ENCODE measurements around the gene ACSS1. TPM values are rescaled to one million over a fixed set of nuclear protein-coding genes. Genes with fewer than 3 reads are reported as not detected.
A peak's percentile ranks its signal among the peaks of the same experiment; 100 is the strongest.

ACSS1 gene
- total RNA-seq, 1 experiment from 2014 or later: 0.61 TPM

DNA sequence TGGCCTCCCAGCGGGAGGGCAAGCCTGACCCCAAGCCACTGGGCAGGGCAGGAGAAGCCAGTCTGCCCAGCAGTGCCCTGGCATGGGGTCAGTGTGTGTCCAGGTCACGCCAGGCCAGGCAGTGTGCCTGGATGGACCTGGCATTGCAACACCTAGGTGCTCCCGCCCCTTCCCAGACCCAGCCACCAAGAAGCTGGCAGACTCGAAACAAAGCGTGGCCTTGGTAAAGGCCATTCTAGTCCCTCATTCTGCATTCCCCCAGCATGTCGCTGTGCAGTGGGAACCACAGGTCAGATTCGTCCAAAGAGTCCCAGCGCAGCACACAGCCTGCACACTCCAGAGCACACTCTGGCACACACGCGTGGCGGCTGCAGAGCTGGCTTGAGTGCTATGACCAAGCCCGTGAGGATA lies 46.1 kb downstream of the ACSS1 start:
- H2BK5ac ChIP-seq (ENCODE audit: insufficient read length, low read length): no peak overlapping the region
- H3K36me3 Mint-ChIP-seq (ENCODE audit: insufficient read depth in 1 of 3, low read depth in 3 of 3): no peaks in the 10 kb centered on the region
- no peak overlapping the region for H3K4me2 ChIP-seq (ENCODE audit: insufficient read depth, insufficient read length, low read length)
- H3K27ac Mint-ChIP-seq: no peak overlapping the region
- peaks cover 12% of the 10 kb centered on the region for H3K27me3 Mint-ChIP-seq (ENCODE audit: low read depth)
- H4K8ac ChIP-seq (replicated peaks; ENCODE audit: insufficient read length, low read depth, low read length): no peak overlapping the region
- H3K4me1 ChIP-seq (ENCODE audit: insufficient read depth, low read length): no peaks in the 10 kb centered on the region
- no peak overlapping the region for H2AFZ ChIP-seq (ENCODE audit: low read length)
- H3K23ac ChIP-seq (ENCODE audit: insufficient read length, low read depth, low read length): no peak overlapping the region
- peaks cover 3% of the 10 kb centered on the region in 2 experiments; a peak in 3 of 4 replicates for H3K4me1 Mint-ChIP-seq
- H3K9ac ChIP-seq (ENCODE audit: extremely low read depth, insufficient read length, low read length): no peak overlapping the region
- H3K4ac ChIP-seq (ENCODE audit: low read depth, low read length): no peak overlapping the region
- H3T11ph ChIP-seq (ENCODE audit: low read length): no peak overlapping the region
- no peak overlapping the region for H2BK120ac ChIP-seq (ENCODE audit: low read depth, low read length, poor library complexity, severe bottlenecking)
- H3K79me1 ChIP-seq (ENCODE audit: insufficient read depth, low read depth, low read length, poor library complexity, severe bottlenecking): no peaks in the 10 kb centered on the region
- H4K5ac ChIP-seq (ENCODE audit: insufficient read length, low read depth, low read length): no peak overlapping the region
- no peak overlapping the region for H2BK20ac ChIP-seq (ENCODE audit: low read depth, low read length, poor library complexity, severe bottlenecking)
- no peak overlapping the region for H2BK15ac ChIP-seq (ENCODE audit: low read depth, low read length)
- no peaks in the 10 kb centered on the region for H3K9me3 Mint-ChIP-seq
- H2BK12ac ChIP-seq (ENCODE audit: insufficient read length, low read depth, low read length): no peak overlapping the region
- TF ChIP-seq CTCF (conservative IDR thresholded peaks at IDR 0.05): no peak
- peak overlapping the region; percentile 14; the same call in 1 of the 2 replicates for H3K14ac ChIP-seq (ENCODE audit: insufficient read depth, low read length)
- no peak overlapping the region for H4K91ac ChIP-seq (ENCODE audit: insufficient read length, low read depth, low read length)
- H3K27me3 ChIP-seq (ENCODE audit: insufficient read depth, low read length): no peaks in the 10 kb centered on the region
- no peak overlapping the region for H2AK5ac ChIP-seq (ENCODE audit: insufficient read length, low read length)
- H3K9me3 ChIP-seq (ENCODE audit: control insufficient read depth, low read depth, low read length): no peaks in the 10 kb centered on the region
- DNase-seq: no peak
- H3K79me2 ChIP-seq (ENCODE audit: insufficient read depth, low read length): no peaks in the 10 kb centered on the region
- no CpG with 5 or more reads among the region's 12 CpGs for WGBS (ENCODE audit: extremely low coverage, insufficient read length, low lambda C conversion rate)
- no peaks in the 10 kb centered on the region for H3K23me2 ChIP-seq (ENCODE audit: insufficient read length, low read depth, low read length, poor library complexity, severe bottlenecking)
- no peaks in the 10 kb centered on the region for H4K20me1 ChIP-seq (ENCODE audit: control insufficient read depth, insufficient read depth, insufficient read length)
- H3K27ac ChIP-seq (ENCODE audit: insufficient read length, low read depth, low read length): no peak overlapping the region
- H3K56ac ChIP-seq (ENCODE audit: insufficient read length, low read depth, low read length): no peak overlapping the region
- H3K18ac ChIP-seq (ENCODE audit: insufficient read length, low read depth, low read length): no peak overlapping the region
- no peak overlapping the region for H3K4me3 Mint-ChIP-seq

All from H9 (cell line).